ENCODE measurements around the gene ANK2.

ANK2 gene

DNA sequence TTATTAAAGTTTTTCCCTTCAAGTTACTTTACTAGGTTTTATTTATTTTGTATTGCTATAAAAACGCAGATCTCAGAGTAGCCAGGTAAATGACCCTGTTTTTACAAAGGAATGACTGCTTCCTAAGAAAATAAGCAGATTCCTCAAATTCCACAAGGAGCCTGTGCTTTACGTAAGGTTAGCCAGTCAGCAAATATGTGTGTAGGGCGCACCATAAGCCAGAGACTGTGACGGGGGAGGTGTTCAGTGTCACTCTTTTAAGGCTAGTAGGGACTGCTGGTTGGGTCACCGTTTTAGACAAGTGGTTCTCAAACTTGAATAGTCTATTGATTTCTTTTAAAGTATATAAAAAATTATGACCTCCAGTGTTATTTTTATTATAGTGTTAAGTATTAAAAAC is 119.9 kb downstream of the ANK2 start:
- TF ChIP-seq, protein P1, sequence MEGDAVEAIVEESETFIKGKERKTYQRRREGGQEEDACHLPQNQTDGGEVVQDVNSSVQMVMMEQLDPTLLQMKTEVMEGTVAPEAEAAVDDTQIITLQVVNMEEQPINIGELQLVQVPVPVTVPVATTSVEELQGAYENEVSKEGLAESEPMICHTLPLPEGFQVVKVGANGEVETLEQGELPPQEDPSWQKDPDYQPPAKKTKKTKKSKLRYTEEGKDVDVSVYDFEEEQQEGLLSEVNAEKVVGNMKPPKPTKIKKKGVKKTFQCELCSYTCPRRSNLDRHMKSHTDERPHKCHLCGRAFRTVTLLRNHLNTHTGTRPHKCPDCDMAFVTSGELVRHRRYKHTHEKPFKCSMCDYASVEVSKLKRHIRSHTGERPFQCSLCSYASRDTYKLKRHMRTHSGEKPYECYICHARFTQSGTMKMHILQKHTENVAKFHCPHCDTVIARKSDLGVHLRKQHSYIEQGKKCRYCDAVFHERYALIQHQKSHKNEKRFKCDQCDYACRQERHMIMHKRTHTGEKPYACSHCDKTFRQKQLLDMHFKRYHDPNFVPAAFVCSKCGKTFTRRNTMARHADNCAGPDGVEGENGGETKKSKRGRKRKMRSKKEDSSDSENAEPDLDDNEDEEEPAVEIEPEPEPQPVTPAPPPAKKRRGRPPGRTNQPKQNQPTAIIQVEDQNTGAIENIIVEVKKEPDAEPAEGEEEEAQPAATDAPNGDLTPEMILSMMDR (IDR thresholded peaks at IDR 0.05; ENCODE audit: borderline replicate concordance, insufficient read depth, low read depth, low read length): no peak
- H3K4me3 ChIP-seq (ENCODE audit: low read depth, low read length): no peak overlapping the region

GRCh38 chr4:113170115-113170804 is 120.8 kb downstream of the ANK2 start:
- TF ChIP-seq, protein P1 (IDR thresholded peaks at IDR 0.05; ENCODE audit: borderline replicate concordance, insufficient read depth, low read depth, low read length): no peak
- no peak overlapping the region for H3K4me3 ChIP-seq (ENCODE audit: low read depth, low read length)

GRCh38 chr4:113170805-113171468 is 121.5 kb downstream of the ANK2 start:
- TF ChIP-seq, protein P1 (IDR thresholded peaks at IDR 0.05; ENCODE audit: borderline replicate concordance, insufficient read depth, low read depth, low read length): no peak

DNA sequence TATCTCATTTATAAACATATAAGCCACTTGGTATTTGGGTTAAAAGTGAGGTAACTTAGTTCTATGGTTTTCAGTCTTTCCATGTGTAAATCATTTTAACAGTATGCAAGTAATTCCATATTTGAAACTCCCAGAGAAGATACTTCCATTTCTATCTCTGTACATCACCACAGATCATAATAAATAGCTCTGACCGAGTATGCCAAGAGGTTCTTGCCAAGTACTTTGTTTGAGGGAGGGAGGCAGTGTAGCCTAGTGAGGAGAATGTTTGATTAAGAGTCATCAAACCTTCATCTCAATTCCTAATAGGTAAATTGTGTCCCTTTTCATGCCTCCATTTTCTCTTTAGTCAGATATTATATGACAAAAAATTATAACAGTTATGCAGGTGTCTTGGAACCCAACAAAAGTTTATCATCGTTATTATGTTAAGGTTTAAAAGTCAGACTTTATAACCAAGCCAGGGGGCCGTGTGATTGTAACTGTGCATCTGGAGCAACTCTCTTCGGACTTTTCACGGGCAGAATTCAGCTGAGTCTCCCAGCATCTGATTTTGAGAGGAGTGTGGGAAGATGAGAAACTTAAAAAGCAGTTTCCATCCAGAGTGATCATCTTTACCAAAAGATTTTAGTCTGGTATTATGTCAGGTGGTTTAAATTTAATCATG is 123.8 kb downstream of the ANK2 start:
- TF ChIP-seq, protein P1 (IDR thresholded peaks at IDR 0.05; ENCODE audit: borderline replicate concordance, insufficient read depth, low read depth, low read length): no peak
- no peak overlapping the region for H3K4me3 ChIP-seq (ENCODE audit: low read depth, low read length)

More at GRCh38 chr4:113170805-113171468, 121.5 kb downstream of the ANK2 start:
- H3K4me3 ChIP-seq (ENCODE audit: low read depth, low read length): no peak overlapping the region

DNA sequence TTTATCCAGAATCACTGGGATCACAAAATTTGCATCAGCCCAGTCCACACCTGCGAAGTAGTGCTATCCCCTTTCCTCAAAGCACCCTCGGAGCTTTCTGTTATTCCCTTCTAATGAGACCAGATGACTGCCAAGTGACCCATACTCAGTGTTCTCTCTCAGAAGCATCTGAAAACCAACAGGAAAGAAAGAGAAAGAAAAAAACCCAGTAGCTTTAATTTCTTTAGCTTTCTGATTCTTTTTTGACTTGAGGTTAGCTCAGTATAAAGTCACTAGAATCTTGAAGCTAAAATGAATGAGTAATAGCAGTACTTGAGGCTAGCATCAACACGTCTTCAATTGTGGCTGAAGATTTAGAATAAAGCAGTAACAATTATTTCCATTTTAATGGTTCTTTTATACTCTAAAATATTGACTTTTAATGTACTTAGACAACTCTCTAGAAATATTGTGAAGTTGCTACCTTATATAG is 124.4 kb downstream of the ANK2 start:
- H3K4me3 ChIP-seq (ENCODE audit: low read depth, low read length): no peak overlapping the region
- TF ChIP-seq, protein P1 (IDR thresholded peaks at IDR 0.05; ENCODE audit: borderline replicate concordance, insufficient read depth, low read depth, low read length): no peak

DNA sequence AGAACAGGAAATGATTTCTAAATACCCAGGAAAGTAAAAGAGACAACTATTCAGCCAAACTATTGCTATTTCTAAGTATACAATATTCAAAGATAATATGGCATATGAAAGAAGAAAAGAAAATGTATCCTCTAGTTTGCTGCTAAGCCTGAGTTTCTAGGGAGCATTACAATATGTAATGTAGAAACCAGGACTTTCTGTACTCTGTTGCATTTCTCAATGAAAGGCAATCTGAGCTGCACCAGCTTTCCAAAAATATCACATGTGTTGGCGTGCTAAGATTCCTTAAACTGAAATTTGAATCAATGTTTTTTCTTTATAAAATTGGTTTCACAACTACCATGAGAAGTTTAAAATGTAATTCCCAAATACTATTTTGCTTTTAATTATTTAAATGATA is 129.6 kb downstream of the ANK2 start:
- H3K4me3 ChIP-seq (ENCODE audit: low read depth, low read length): no peak overlapping the region
- TF ChIP-seq, protein P1 (IDR thresholded peaks at IDR 0.05; ENCODE audit: borderline replicate concordance, insufficient read depth, low read depth, low read length): no peak
